ENCODE data around the gene PRKAA1. TPM values are rescaled to one million over a fixed set of nuclear protein-coding genes. Genes with fewer than 3 reads are reported as not detected.

Gene PRKAA1
- total RNA-seq, 2 donors from 2014 or later = 56.6 to 158 TPM

GRCh38 chr5:40841068-40841805 is 43.1 kb upstream of the PRKAA1 start, which contains the start of gene CARD6:
TSS of gene CARD6 (plus strand) at chr5:40841367. CDS start at chr5:40841383, 16 bp downstream.
- DNase-seq (ENCODE audit: low spot score) (no peak), ATAC-seq (ENCODE audit: insufficient number of reproducible peaks, low FRiP score, low read depth) (peak; percentile 61)
- peak within 1 kb of the TSS; percentile 64 to 65 for H3K27ac ChIP-seq
- H3K4me1 ChIP-seq (ENCODE audit: control insufficient read depth in 1 of 2, low read depth in 2 of 2) = peaks cover 10 to 23% of the 10 kb centered on the region in 2 donors
- no peaks in the 10 kb centered on the region for H3K36me3 ChIP-seq
- TF ChIP-seq CTCF (IDR thresholded peaks at IDR 0.05) = no peak
- peak within 1 kb of the TSS; percentile 78 for H3K4me3 ChIP-seq
- H3K9me3 ChIP-seq = no peaks in the 10 kb centered on the region
- no peaks in the 10 kb centered on the region for H3K27me3 ChIP-seq (replicated peaks; ENCODE audit: insufficient read depth)

GRCh38 chr5:40838086-40838485 is 39.9 kb upstream of the PRKAA1 start:
- peaks cover 5% of the 10 kb centered on the region for H3K36me3 ChIP-seq
- H3K4me3 ChIP-seq = no peak overlapping the region
- DNase-seq (ENCODE audit: low spot score) (no peak), ATAC-seq (ENCODE audit: insufficient number of reproducible peaks, low FRiP score, low read depth) (no peak)
- no peak overlapping the region for H3K27ac ChIP-seq
- H3K9me3 ChIP-seq = no peaks in the 10 kb centered on the region
- TF ChIP-seq CTCF (IDR thresholded peaks at IDR 0.05) = no peak
- H3K4me1 ChIP-seq (ENCODE audit: control insufficient read depth in 1 of 2, low read depth in 2 of 2) = peaks cover 16 to 40% of the 10 kb centered on the region in 2 donors
- H3K27me3 ChIP-seq (replicated peaks; ENCODE audit: insufficient read depth) = no peaks in the 10 kb centered on the region

GRCh38 chr5:40834849-40835787 is 36.9 kb upstream of the PRKAA1 start, which contains the start of gene RPL37:
TSS of gene RPL37 (minus strand) at chr5:40835222. CDS start at chr5:40835185, 37 bp downstream.
- ATAC-seq (ENCODE audit: insufficient number of reproducible peaks, low FRiP score, low read depth) = peak; percentile 96
- peak within 1 kb of the TSS; percentile 89 for H3K4me3 ChIP-seq

GRCh38 chr5:40834391-40834848 is 36.2 kb upstream of the PRKAA1 start:
- no peak for ATAC-seq (ENCODE audit: insufficient number of reproducible peaks, low FRiP score, low read depth)
- H3K4me1 ChIP-seq (ENCODE audit: control insufficient read depth in 1 of 2, low read depth in 2 of 2) = peaks cover 6 to 26% of the 10 kb centered on the region in 2 donors
- H3K27me3 ChIP-seq (replicated peaks; ENCODE audit: insufficient read depth) = no peaks in the 10 kb centered on the region
- H3K27ac ChIP-seq = peak overlapping the region; percentile 90 to 97
- no peaks in the 10 kb centered on the region for H3K9me3 ChIP-seq
- TF ChIP-seq CTCF (IDR thresholded peaks at IDR 0.05) = no peak
- peak overlapping the region; percentile 89 for H3K4me3 ChIP-seq
- DNase-seq (ENCODE audit: low spot score) = no peak
- peaks cover 36% of the 10 kb centered on the region for H3K36me3 ChIP-seq

More at GRCh38 chr5:40834849-40835787, 36.9 kb upstream of the PRKAA1 start, which contains the start of gene RPL37:
- H3K36me3 ChIP-seq = peaks cover 30% of the 10 kb centered on the region
- H3K27me3 ChIP-seq (replicated peaks; ENCODE audit: insufficient read depth) = no peaks in the 10 kb centered on the region
- H3K9me3 ChIP-seq = no peaks in the 10 kb centered on the region
- H3K4me1 ChIP-seq (ENCODE audit: control insufficient read depth in 1 of 2, low read depth in 2 of 2) = peaks cover 6 to 26% of the 10 kb centered on the region in 2 donors
- H3K27ac ChIP-seq = peak within 1 kb of the TSS; percentile 97 to 99
- TF ChIP-seq CTCF (IDR thresholded peaks at IDR 0.05) = no peak
- peak; percentile 82 for DNase-seq (ENCODE audit: low spot score)
